A673 (cell line): ENCODE measurements around the gene MCAM.

Experiments
- CTCF ChIP-seq: fragments of 300-800, 200-600 bp; sonication (generic); conservative IDR thresholded peaks from 2 replicates; pipeline ENCODE4 v1.5.1; 2017; ENCODE audit warnings: low read depth, mild to moderate bottlenecking, antibody characterized with exemption, low read length, moderate library complexity, mixed read lengths
- EZH2 ChIP-seq: fragments of 200-600 bp; sonication (generic); IDR thresholded peaks from 2 replicates; pipeline ENCODE4 v1.6.1; 2017; ENCODE audit warnings: borderline replicate concordance, low read depth, mild to moderate bottlenecking, mixed read lengths, antibody characterized with exemption, low read length; ENCODE audit not compliant: poor library complexity, severe bottlenecking

- TF ChIP-seq EZH2 = no peak
- TF ChIP-seq CTCF = peak; percentile 67
These were observed 32.4 kb downstream of the MCAM start for GRCh38 chr11:119284344-119285157.
